ENCODE results near the gene KCNF1. TPM values are rescaled to one million over a fixed set of nuclear protein-coding genes. Genes with fewer than 3 reads are reported as not detected.

KCNF1 gene
- total RNA-seq, 1 donor from 2014 or later: 3.1 TPM

DNA sequence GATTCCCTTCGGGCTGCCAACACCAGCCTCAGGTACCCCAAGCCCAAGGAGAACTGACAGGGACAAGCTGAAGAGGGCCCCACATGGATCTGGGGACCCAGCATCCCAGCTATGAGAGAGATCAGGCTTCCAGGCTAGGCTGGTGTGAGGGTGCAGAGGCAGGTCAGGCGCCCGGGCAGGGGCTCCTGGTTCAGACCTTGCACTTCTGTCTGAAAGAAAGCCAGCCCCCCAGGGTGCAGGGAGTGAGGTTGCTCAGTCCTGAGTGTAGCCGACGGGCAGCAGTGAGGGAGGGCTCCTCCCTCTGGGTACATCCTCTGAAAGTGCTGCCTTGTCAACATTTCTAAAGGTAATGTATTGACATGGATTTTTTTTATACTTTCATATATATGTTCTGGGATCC lies 33.1 kb downstream of the KCNF1 start:
- no peaks in the 10 kb centered on the region for H3K27me3 ChIP-seq (ENCODE audit: control insufficient read depth, insufficient read depth, low read length)
- no peaks in the 10 kb centered on the region for H3K36me3 ChIP-seq (ENCODE audit: control insufficient read depth, insufficient read depth, low read length)
- TF ChIP-seq, protein P1, sequence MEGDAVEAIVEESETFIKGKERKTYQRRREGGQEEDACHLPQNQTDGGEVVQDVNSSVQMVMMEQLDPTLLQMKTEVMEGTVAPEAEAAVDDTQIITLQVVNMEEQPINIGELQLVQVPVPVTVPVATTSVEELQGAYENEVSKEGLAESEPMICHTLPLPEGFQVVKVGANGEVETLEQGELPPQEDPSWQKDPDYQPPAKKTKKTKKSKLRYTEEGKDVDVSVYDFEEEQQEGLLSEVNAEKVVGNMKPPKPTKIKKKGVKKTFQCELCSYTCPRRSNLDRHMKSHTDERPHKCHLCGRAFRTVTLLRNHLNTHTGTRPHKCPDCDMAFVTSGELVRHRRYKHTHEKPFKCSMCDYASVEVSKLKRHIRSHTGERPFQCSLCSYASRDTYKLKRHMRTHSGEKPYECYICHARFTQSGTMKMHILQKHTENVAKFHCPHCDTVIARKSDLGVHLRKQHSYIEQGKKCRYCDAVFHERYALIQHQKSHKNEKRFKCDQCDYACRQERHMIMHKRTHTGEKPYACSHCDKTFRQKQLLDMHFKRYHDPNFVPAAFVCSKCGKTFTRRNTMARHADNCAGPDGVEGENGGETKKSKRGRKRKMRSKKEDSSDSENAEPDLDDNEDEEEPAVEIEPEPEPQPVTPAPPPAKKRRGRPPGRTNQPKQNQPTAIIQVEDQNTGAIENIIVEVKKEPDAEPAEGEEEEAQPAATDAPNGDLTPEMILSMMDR (IDR thresholded peaks at IDR 0.05; ENCODE audit: insufficient read depth, low read length, poor library complexity, severe bottlenecking): no peak
- DNase-seq (ENCODE audit: low read depth): no peak
- no peak overlapping the region for H3K4me3 ChIP-seq (ENCODE audit: low read depth, low read length)

DNA sequence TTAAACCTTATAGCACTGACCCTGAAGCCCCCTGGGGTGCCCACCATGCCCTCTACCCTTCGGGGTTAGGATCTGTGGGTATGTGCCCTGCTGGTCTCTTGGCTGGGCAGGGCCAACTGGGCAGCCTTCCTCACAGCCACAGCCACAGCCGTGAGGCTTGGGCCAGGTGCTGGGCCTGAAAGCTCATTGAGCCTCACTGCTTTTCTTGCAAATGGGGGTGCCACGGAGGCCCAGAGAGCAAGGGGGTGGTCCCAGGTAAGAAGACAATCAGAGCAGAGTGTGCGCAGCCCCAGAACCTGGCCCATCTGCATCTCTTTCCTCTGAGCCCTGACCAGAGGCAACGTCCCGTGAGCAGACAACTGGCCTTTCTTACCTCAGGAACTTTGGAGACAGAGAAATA lies 34.7 kb downstream of the KCNF1 start:
- no peak for DNase-seq (ENCODE audit: low read depth)
- TF ChIP-seq, protein P1 (IDR thresholded peaks at IDR 0.05; ENCODE audit: insufficient read depth, low read length, poor library complexity, severe bottlenecking): no peak
- no peaks in the 10 kb centered on the region for H3K27me3 ChIP-seq (ENCODE audit: control insufficient read depth, insufficient read depth, low read length)
- H3K36me3 ChIP-seq (ENCODE audit: control insufficient read depth, insufficient read depth, low read length): no peaks in the 10 kb centered on the region
- H3K4me3 ChIP-seq (ENCODE audit: low read depth, low read length): no peak overlapping the region

DNA sequence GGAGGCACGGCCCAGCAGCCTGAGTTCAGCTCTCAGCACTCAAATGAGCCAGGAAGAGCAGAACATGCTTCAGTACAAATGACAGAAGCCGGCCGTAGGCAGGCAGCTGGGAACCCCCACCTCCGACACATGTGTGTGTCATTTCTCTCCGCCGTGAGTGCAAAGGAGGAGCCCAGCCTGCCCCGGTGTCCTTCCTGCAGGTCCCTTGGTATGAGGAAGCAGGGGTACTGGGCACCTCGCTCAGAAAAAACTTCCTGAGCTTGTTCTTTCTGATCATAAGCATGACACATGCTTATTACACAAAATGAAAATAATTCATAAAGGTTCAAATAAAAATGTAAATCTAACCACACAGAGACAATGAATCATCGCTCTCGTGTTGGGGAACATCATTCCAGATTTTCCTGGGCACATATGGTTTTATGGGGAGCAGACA lies 35.3 kb downstream of the KCNF1 start:
- no peaks in the 10 kb centered on the region for H3K27me3 ChIP-seq (ENCODE audit: control insufficient read depth, insufficient read depth, low read length)
- DNase-seq (ENCODE audit: low read depth): no peak
- no peaks in the 10 kb centered on the region for H3K36me3 ChIP-seq (ENCODE audit: control insufficient read depth, insufficient read depth, low read length)
- no peak overlapping the region for H3K4me3 ChIP-seq (ENCODE audit: low read depth, low read length)
- TF ChIP-seq, protein P1 (IDR thresholded peaks at IDR 0.05; ENCODE audit: insufficient read depth, low read length, poor library complexity, severe bottlenecking): no peak

DNA sequence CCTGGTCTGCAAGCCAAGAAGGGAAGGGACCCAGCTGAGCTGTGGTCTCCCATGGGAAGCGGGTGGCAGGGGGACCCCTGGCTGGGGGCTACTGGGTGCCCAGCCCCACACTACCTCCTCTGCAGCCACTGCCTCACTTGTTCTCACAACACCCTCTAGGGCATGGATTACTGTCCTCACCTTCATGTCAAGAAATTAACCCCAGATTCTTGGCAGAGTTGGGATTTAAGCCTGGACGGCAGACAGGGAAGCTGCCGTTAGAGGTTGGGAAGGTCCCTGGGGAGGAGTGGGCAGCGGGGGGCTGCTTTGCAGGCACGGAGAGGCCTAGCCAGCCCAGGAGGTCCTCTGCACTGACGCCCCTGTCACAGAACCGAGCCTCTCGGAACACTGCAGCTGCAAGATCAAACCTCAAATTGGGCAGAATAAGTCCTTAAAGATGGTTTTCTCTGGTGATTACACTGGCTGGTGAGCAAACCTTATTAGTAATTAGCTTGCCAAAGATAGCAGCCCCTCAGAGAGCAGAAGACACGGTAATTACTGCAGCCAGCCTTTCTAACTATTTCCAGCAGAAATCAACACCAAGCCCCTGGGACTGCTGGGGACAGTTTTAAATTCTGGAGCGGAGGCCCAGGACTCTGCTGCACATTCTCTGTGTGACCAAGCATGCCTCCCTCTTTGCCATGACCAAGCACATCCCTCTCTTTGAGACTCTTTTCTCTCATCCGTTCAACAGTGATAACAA lies 35.9 kb downstream of the KCNF1 start:
- TF ChIP-seq, protein P1 (IDR thresholded peaks at IDR 0.05; ENCODE audit: insufficient read depth, low read length, poor library complexity, severe bottlenecking): no peak
- DNase-seq (ENCODE audit: low read depth): no peak
- no peaks in the 10 kb centered on the region for H3K27me3 ChIP-seq (ENCODE audit: control insufficient read depth, insufficient read depth, low read length)
- H3K36me3 ChIP-seq (ENCODE audit: control insufficient read depth, insufficient read depth, low read length): no peaks in the 10 kb centered on the region
- no peak overlapping the region for H3K4me3 ChIP-seq (ENCODE audit: low read depth, low read length)

DNA sequence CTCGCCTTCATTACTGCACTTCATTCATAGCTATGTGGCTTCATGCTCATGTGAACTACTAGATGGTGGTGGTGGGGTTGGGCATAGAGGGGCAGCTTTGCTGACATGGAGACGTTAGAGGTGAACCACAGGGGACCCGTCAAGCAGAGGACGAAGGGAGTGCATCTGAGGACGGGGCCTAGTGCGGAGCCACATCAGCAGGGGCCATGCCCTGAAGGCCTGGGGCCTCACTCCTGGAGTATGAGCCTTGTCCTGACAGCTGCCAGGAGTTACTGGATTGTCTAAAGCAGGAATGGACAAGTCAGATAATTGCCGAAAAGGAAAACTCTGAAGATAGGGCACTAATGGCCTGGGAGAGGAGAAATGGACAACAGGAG lies 36.4 kb downstream of the KCNF1 start:
- Histone ChIP-seq H3K4me3 (ENCODE audit: low read depth, low read length) (no peak overlapping the region), H3K27me3 (ENCODE audit: control insufficient read depth, insufficient read depth, low read length) (no peaks in the 10 kb centered on the region), H3K36me3 (ENCODE audit: control insufficient read depth, insufficient read depth, low read length) (no peaks in the 10 kb centered on the region)
- TF ChIP-seq, protein P1 (IDR thresholded peaks at IDR 0.05; ENCODE audit: insufficient read depth, low read length, poor library complexity, severe bottlenecking): no peak
- no peak for DNase-seq (ENCODE audit: low read depth)

All from kidney epithelial cell (primary cell).